Vagina (tissue), 2 donors: Measurements from ENCODE around the gene HNRNPUL2. TPM values are rescaled to one million over a fixed set of nuclear protein-coding genes. Genes with fewer than 3 reads are reported as not detected.

ENCODE experiments used
- DNase-seq, 2 donors: peaks; one replicate each; pipeline ENCODE4 v3.0.0-alpha.2; 2017; ENCODE audit errors: extremely low spot score in 2 of 2
- H3K27ac ChIP-seq: fragments of 200-600 bp; sonication (generic); one replicate; pipeline ENCODE4 v1.5.1; 2019
- H3K27me3 ChIP-seq: fragments of 200-600 bp; sonication (generic); one replicate; pipeline ENCODE4 v1.5.1; 2019
- H3K36me3 ChIP-seq, 2 donors: fragments of 200-600 bp; sonication (generic); one replicate each; pipeline ENCODE4 v1.5.1; 2017 to 2019
- H3K4me1 ChIP-seq: fragments of 200-600 bp; sonication (generic); one replicate; pipeline ENCODE4 v1.5.1; 2019
- H3K4me3 ChIP-seq, 2 donors: fragments of 200-600 bp; sonication (generic); 1 replicate in 1 of 2; 2 replicates in 1 of 2; pipeline ENCODE4 v1.5.1; 2016 to 2019
- H3K9me3 ChIP-seq: fragments of 200-600 bp; sonication (generic); one replicate; pipeline ENCODE4 v1.5.1; 2019
- CTCF ChIP-seq, 3 experiments: fragments of 450-650 bp in 2 of 3; fragments of 200-600 bp in 1 of 3; sonication (generic) in 1 of 3; IDR thresholded peaks; one replicate each; pipeline ENCODE4 v1.5.1; 2017 to 2019; ENCODE audit warnings: antibody characterized with exemption in 3 of 3, mild to moderate bottlenecking in 2 of 3, moderate library complexity in 2 of 3
- POLR2A ChIP-seq, 2 donors: fragments of 450-650 bp; IDR thresholded peaks; one replicate each; pipeline ENCODE4 v1.6.1; 2017; ENCODE audit warnings: antibody characterized with exemption in 2 of 2, mild to moderate bottlenecking in 2 of 2, moderate library complexity in 2 of 2
- POLR2AphosphoS5 ChIP-seq, 2 donors: sonication (generic); formaldehyde crosslinking; IDR thresholded peaks; one replicate each; pipeline ENCODE4 v1.9.0; 2017; ENCODE audit warnings: antibody characterized with exemption in 2 of 2, mild to moderate bottlenecking in 2 of 2, low read depth in 1 of 2; ENCODE audit not compliant: insufficient read depth in 1 of 2
- intact Hi-C: fragments of 100-400 bp; cut with DNase I; formaldehyde crosslinking; loops from one replicate; pipeline ENCODE4 v1.15.1; 2023
- total RNA-seq: library from RNA; depleted of rRNA; stranded (reverse); fragments of >200 nt; gene quantifications from one replicate; pipeline ENCODE4 v1.2.3, GENCODE V29; 2016

The HNRNPUL2 gene
- total RNA-seq, 1 donor from 2014 or later, result 30.7 TPM

GRCh38 chr11:62726156-62726914 lies 922 bp downstream of the HNRNPUL2 start:
- no peak for DNase-seq
- Histone ChIP-seq H3K9me3 (no peaks in the 10 kb centered on the region), H3K27me3 (no peaks in the 10 kb centered on the region), H3K27ac (peak overlapping the region; percentile 93), H3K4me1 (peaks cover 56% of the 10 kb centered on the region), H3K36me3 (peaks cover 5 to 27% of the 10 kb centered on the region in 2 donors), H3K4me3 (peak overlapping the region; percentile 71 to 90)
- TF ChIP-seq POLR2A (IDR thresholded peaks at IDR 0.05) (no peak), POLR2AphosphoS5 (IDR thresholded peaks at IDR 0.05; ENCODE audit: insufficient read depth in 1 of 2, low read depth in 1 of 2) (no peak), CTCF (IDR thresholded peaks at IDR 0.05) (no peak)
- intact Hi-C loops, result loop anchor here (5.0 kb wide), 1 partner anchor 46 kb away; the partner anchor contains the start of gene TAF6L

- intact Hi-C loops, result loop anchor here (5.0 kb wide), 1 partner anchor 47 kb away; the partner anchor contains the start of gene TAF6L
- Histone ChIP-seq H3K4me1 (peaks cover 49% of the 10 kb centered on the region), H3K27me3 (no peaks in the 10 kb centered on the region), H3K27ac (peak overlapping the region; percentile 93), H3K9me3 (no peaks in the 10 kb centered on the region), H3K36me3 (peaks cover 5 to 34% of the 10 kb centered on the region in 2 donors), H3K4me3 (peak overlapping the region; percentile 71 to 90)
- DNase-seq, result no peak
- TF ChIP-seq POLR2A (IDR thresholded peaks at IDR 0.05), result no peak
- TF ChIP-seq CTCF (IDR thresholded peaks at IDR 0.05), result no peak
- no peak for TF ChIP-seq POLR2AphosphoS5 (IDR thresholded peaks at IDR 0.05; ENCODE audit: insufficient read depth in 1 of 2, low read depth in 1 of 2)
These were observed 1.6 kb downstream of the HNRNPUL2 start for GRCh38 chr11:62725646-62726045.

- TF ChIP-seq CTCF (IDR thresholded peaks at IDR 0.05) (no peak), POLR2A (IDR thresholded peaks at IDR 0.05) (no peak), POLR2AphosphoS5 (IDR thresholded peaks at IDR 0.05; ENCODE audit: insufficient read depth in 1 of 2, low read depth in 1 of 2) (no peak)
- DNase-seq, result no peak
- H3K36me3 ChIP-seq, result peaks cover 5 to 47% of the 10 kb centered on the region in 2 donors
- no peaks in the 10 kb centered on the region for H3K27me3 ChIP-seq
- H3K27ac ChIP-seq, result no peak overlapping the region
- H3K4me1 ChIP-seq, result peaks cover 35% of the 10 kb centered on the region
- H3K9me3 ChIP-seq, result no peaks in the 10 kb centered on the region
- H3K4me3 ChIP-seq, result peak overlapping the region in 1 of 2 donors; percentile 71
- intact Hi-C loops, result no loop called here
These were observed 3.1 kb downstream of the HNRNPUL2 start for GRCh38 chr11:62724171-62724570.

GRCh38 chr11:62721994-62722393 lies 5.3 kb downstream of the HNRNPUL2 start:
- Histone ChIP-seq H3K27me3 (no peaks in the 10 kb centered on the region), H3K4me3 (no peak overlapping the region), H3K9me3 (no peaks in the 10 kb centered on the region), H3K36me3 (peaks cover 5 to 69% of the 10 kb centered on the region in 2 donors), H3K4me1 (peaks cover 35% of the 10 kb centered on the region), H3K27ac (no peak overlapping the region)
- no peak for TF ChIP-seq POLR2AphosphoS5 (IDR thresholded peaks at IDR 0.05; ENCODE audit: insufficient read depth in 1 of 2, low read depth in 1 of 2)
- no peak for TF ChIP-seq CTCF (IDR thresholded peaks at IDR 0.05)
- no peak for TF ChIP-seq POLR2A (IDR thresholded peaks at IDR 0.05)
- DNase-seq, result no peak
- intact Hi-C loops, result no loop called here
